ENCODE data around the gene GPAT2.
"Not testable (repeated sequence)": the region's sequence is repeated elsewhere in the genome, so short reads cannot be mapped to it uniquely, and the experiment has no call there.

GPAT2 gene

GRCh38 chr2:96024336-96025193 is 10.2 kb downstream of the GPAT2 start:
- DNase-seq (ENCODE audit: low read depth, low spot score), result no peak

GRCh38 chr2:96023701-96024100 is 11.0 kb downstream of the GPAT2 start:
- DNase-seq (ENCODE audit: low read depth, low spot score), result not testable (repeated sequence)

GRCh38 chr2:96022701-96023447 is 11.8 kb downstream of the GPAT2 start:
- not testable (repeated sequence) for DNase-seq (ENCODE audit: low read depth, low spot score)

GRCh38 chr2:96022126-96022525 is 12.6 kb downstream of the GPAT2 start:
- DNase-seq (ENCODE audit: low read depth, low spot score), result not testable (repeated sequence)

GRCh38 chr2:96021142-96021541 is 13.6 kb downstream of the GPAT2 start:
- DNase-seq (ENCODE audit: low read depth, low spot score), result not testable (repeated sequence)

DNA sequence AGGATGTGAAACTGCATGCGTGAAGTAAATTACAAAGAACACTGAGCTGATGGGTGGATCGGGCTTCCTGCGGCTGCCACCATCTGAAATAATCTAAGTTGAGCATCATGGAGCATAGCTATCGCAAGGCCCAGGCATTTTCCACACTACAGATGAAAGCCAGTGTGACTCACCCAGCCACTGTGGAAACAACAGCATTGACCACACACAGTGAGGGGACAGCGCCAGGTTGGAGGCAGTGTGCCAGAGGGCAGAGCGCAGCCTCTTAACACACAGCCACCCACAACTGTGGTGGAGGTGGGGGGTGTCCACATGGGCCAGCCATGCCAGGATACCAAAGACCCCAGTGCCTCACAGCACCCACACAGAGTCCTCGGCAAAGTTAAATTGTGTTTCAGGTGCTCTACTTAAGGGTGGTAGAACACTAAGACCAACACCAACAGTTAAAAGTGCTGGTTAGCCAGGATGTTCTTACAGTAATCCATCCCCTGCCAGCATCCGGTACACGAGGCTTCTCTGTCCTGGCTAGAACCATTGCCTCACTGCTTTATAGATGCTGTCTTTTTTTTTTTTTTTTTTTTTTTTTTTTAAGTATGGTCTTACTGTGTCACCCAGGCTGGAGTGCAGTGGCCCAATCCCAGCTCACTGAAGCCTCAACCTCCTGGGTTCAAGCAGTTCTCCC is 14.7 kb downstream of the GPAT2 start:
- not testable (repeated sequence) for DNase-seq (ENCODE audit: low read depth, low spot score)

- not testable (repeated sequence) for DNase-seq (ENCODE audit: low read depth, low spot score)
These were observed 18.4 kb downstream of the GPAT2 start for GRCh38 chr2:96016321-96016720.

GRCh38 chr2:96012792-96013264 is 21.9 kb downstream of the GPAT2 start:
- DNase-seq (ENCODE audit: low read depth, low spot score), result not testable (repeated sequence)

DNA sequence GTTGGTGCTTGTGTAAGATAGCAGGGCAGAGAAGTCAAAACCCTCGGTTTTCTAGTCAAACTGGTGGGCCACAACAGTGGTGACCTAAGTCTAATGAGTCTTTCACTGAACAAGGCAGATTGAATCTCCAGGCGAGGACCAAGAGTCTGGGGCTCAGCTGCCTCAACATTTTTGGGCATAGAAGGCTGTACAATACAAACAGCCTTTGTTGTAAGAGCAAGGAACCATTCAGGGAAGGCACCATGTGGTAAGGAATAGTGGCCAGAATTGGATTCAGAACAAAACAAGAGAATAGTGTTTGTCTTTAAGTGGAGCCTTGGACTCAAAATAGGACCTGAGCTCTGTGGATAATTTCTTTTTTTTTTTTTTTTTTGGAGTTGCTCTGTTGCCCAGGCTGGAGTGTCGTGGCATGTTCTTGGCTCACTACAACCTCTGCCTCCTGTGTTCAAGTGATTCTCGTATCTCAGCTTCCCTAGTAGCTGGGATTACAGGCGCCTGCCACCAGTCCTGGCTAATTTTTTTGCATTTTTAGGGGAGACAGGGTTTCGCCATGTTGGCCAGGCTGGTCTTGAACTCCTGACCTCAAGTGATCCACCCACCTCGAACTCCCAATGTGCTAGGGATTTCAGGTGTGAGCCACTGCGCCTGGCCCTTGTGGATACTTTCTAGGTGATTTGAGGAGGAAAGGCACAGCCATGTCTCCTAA is 22.5 kb downstream of the GPAT2 start:
- not testable (repeated sequence) for DNase-seq (ENCODE audit: low read depth, low spot score)

DNA sequence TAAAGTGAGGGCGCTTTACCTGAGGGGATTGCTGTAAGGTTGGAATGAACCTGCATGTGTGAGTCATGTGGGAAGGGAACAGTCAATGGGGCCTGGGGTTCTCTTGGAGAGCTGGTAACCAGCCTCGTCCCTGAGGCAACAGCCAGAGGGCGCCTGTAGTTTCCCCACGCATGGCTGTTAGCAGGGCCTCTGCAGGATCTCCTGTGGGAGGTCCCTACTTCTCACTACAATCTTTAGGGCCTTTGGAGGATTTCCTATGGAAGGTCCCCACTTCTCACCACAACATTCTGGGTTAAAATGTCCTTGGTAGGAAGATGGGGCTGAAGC is 23.6 kb downstream of the GPAT2 start:
- DNase-seq (ENCODE audit: low read depth, low spot score), result not testable (repeated sequence)

GRCh38 chr2:96010320-96011128 is 24.2 kb downstream of the GPAT2 start:
- not testable (repeated sequence) for DNase-seq (ENCODE audit: low read depth, low spot score)

DNA sequence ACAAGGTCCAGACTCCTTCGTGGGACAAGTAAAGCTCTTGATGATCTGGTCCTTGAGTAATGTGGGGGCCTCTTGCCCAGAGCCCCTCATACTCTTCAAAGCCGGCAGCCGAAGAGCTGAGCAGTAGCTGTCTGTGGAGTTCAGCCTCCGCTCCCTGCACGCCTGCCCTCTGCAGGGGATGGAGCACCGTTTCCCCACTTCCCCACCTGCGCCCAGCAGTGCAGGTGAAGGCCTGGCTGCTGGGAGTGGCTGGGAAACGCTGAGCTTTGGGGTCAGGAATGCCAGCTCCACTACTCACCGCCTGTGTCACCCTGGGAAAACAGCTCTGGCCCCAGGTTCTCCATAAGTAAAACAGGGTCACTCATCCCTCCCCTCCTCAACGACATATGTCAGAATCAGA is 24.9 kb downstream of the GPAT2 start:
- DNase-seq (ENCODE audit: low read depth, low spot score), result not testable (repeated sequence)

GRCh38 chr2:96008051-96008450 is 26.7 kb downstream of the GPAT2 start:
- DNase-seq (ENCODE audit: low read depth, low spot score), result not testable (repeated sequence)

DNA sequence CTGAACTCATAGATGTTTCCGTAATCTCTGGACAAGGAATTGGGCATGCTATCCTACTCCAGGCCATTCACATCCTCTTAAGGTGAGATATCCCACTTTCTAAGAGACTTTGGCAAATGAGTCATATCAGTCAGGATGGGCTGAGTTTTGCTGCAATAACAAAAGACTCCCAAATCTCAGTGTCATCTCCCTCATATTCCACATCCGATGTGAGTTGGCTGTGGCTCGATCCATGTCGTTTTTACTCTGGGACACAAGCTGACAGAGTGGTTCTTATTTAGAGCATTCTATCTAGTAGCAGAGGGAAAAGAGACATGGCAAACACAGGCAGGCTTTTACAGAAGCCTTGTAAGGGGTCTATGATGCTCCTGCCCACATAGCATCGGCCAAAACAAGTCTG is 28.5 kb downstream of the GPAT2 start:
- not testable (repeated sequence) for DNase-seq (ENCODE audit: low read depth, low spot score)

DNA sequence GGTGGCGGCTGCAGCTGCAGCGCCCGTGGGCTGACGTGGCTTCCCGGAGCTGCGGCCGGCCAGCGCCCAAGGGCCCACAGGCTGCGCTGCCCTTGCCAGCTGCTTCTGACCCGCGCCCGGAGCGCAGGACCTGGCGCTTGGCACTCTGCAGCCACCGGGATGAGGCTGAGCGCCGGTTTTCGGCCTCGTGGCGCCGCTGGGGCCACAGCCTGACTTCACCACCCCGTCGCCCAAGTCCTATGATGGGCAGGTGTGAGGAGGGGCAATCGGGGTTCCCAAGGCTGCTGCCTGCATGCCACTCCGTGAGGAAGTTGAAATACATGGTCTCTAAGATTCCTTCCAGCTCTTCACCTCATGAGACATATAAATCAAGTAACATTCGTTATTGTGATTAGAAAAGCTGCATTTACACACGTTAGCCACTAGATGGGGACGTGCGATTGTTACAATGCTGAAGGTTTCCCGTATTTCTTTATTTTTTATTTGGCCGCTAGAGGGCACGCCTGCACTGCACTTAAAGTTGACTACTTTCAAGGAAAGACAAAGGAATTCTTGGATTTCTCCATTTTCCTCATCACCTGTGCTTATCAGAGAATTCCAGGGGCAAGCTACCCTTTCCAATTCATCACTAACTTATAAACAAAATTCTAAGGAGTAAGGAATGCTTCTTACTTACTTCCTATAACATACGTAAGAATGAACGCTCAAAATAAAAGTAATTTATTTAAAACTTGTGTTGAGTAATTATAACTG is 42.0 kb downstream of the GPAT2 start:
- not testable (repeated sequence) for DNase-seq (ENCODE audit: low read depth, low spot score)

DNA sequence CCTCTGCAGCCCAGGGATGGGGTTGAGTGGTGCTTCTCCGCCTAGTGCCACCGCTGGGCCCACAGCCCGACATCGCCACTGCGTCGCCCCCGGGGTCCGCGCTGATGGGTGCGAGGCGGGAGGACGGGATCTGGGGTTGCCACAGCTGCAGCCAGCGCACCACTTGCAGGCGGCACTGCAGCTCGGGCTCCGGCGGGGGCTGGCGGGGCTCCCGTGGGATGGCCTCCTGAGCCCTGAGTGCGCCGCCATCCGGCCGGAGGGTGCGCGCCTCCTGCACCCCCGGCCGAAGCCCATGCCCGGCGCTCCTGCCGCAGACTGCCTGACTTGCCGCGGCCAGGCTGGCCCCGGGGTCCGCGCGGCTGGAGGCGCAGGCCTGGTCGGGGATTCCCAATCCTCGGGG is 42.6 kb downstream of the GPAT2 start:
- not testable (repeated sequence) for DNase-seq (ENCODE audit: low read depth, low spot score)

DNA sequence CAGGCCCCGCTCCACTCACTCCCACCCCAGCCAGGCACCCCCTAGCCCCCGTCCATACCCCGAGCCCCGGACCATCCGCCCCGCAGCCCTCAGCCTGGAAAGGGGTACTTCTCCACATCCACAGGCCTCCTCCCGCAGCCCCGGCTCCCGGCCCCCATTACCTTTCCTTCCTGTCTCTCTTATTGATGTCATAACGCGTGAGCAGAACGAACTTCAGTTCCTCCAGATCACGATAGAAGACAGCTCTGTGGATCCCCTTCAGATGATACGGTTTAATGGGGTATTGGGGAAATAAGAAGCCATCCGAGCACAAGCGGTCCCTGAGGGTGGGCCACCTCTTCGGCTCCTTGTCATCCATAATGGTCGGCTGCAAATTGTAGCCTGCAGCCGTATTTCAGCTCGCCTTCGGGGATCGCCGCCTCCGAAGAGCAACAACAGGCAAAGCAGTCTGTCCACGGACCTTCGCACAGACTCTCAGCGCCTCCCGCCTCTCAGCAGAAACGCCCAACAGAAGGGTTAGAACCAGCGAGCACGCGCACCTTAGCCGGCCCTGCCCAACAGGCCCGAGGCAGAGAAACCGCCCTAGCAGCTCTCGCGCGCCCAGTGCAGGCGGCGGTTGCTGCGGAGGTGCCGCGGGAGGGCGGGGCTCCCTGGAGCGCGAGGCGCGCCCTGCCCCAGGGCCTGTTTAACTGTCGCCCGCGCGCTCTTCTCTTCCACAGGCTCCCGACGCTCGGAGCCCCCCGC is 43.2 kb downstream of the GPAT2 start, which contains the start of gene ANKRD36C:
TSS of gene ANKRD36C (minus strand) at position 474 of the 744 bp plus-strand sequence. CDS start at position 358, 116 bp downstream.
- DNase-seq (ENCODE audit: low read depth, low spot score), result not testable (repeated sequence)

DNA sequence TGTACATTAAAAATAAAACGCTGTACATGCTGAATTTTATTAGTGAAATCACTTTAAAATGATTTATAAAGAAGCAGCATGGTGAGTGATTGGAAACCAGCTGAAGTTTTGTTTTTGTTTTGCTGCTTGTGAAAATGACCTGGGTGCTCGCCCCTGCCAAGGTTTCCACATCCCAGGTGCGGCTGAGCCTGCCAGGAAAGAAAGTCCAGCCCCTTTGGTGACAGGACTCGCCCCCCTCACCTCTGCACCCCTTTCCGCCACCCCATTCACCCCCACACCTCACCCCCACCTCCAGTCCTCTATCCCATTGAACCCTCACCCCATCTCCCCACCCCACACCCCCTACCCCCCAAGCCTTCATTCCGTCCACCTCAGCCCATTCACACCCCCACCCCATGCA is 43.8 kb downstream of the GPAT2 start:
- DNase-seq (ENCODE audit: low read depth, low spot score), result not testable (repeated sequence)
